22Rv1 (cell line): ENCODE measurements around the gene SLC24A4.

Experiments used
- ZFX ChIP-seq: fragments of 450-650 bp; IDR thresholded peaks from 2 replicates; pipeline ENCODE4 v1.6.1; 2017; ENCODE audit warnings: antibody characterized with exemption, borderline replicate concordance
- TF ChIP-seq, protein P1 (sequence below): fragments of 450-650 bp; IDR thresholded peaks from 2 replicates; pipeline ENCODE4 v1.5.1; 2017; ENCODE audit warnings: mild to moderate bottlenecking

DNA sequence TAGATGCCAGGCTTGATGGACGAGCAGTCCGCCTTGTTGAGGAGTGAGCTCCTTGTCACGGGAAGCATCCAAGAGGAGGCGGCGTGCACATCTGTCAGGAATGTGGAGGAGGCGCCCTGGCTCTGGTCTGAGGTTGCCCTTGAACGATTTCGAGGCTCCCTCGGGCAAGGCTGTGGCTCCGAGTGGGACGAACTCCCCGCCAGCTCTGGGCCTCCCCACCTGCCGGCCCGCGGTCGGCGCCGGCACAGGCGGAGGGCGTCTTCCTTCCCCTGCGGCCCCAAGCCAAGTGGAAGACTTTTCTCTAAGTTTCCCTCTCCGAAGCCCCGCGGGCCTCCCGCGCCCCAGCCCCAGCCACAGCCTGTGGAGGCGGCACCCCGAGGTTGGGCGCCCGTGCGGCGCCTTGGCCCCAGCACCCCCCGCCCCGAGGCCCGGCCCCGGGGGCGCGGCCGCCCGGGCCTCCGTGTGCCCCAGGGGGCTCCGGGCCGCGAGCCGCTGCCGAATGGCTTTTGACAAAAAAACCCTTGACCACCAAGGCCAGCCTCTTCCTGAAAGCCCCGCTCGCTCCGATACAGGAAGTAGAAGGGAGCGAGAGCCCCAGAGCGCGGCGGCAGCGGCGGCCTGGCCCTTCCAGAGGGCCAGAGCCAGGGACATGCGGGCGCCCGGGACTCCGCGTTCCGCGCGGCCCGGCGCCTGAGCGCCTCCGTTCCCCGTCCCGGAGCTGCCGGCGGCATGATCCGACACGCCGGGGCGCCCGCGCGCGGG lies 190.4 kb downstream of the SLC24A4 start, which contains the start of gene RIN3:
- TF ChIP-seq, protein P1, sequence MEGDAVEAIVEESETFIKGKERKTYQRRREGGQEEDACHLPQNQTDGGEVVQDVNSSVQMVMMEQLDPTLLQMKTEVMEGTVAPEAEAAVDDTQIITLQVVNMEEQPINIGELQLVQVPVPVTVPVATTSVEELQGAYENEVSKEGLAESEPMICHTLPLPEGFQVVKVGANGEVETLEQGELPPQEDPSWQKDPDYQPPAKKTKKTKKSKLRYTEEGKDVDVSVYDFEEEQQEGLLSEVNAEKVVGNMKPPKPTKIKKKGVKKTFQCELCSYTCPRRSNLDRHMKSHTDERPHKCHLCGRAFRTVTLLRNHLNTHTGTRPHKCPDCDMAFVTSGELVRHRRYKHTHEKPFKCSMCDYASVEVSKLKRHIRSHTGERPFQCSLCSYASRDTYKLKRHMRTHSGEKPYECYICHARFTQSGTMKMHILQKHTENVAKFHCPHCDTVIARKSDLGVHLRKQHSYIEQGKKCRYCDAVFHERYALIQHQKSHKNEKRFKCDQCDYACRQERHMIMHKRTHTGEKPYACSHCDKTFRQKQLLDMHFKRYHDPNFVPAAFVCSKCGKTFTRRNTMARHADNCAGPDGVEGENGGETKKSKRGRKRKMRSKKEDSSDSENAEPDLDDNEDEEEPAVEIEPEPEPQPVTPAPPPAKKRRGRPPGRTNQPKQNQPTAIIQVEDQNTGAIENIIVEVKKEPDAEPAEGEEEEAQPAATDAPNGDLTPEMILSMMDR = no peak
- TF ChIP-seq ZFX = no peak
